HG03442 (cell line): Measurements from ENCODE around the gene AGA.

ENCODE experiments used
- ATAC-seq: cut with Tn5 transposase; IDR thresholded peaks from one replicate; pipeline ENCODE4 v1.9.1; 2021; ENCODE audit warnings: mild to moderate bottlenecking, moderate library complexity; ENCODE audit not compliant: unreplicated experiment

Gene AGA

GRCh38 chr4:177391287-177391686 is 51.0 kb downstream of the AGA start:
- no peak for ATAC-seq

DNA sequence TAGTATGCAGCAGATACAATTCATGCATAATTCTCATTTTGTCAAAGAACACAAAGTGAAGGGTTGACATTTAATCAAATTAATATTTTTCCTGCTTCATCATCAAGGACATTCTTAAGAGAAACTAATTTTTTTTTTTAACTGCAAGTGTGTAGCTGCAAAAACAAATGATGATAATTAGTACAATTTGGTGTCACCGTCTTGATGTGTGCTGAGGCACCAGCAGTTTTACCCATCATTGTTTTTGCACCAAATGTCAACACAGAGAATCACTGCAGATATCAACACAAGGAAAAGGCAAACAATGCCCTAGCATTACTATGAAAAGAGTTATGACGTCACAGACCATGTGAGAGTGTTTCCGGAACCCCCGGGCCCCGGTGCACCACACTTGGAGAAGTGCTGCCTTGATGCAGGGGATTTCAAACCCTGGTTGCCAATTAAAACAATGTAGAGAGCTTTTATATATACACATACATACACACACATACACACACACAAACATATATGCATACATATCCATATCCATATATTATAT is 55.9 kb downstream of the AGA start:
- no peak for ATAC-seq

GRCh38 chr4:177385576-177386277 is 56.5 kb downstream of the AGA start:
- ATAC-seq = no peak

- ATAC-seq = no peak
Observed at GRCh38 chr4:177384856-177385397, 57.3 kb downstream of the AGA start.

DNA sequence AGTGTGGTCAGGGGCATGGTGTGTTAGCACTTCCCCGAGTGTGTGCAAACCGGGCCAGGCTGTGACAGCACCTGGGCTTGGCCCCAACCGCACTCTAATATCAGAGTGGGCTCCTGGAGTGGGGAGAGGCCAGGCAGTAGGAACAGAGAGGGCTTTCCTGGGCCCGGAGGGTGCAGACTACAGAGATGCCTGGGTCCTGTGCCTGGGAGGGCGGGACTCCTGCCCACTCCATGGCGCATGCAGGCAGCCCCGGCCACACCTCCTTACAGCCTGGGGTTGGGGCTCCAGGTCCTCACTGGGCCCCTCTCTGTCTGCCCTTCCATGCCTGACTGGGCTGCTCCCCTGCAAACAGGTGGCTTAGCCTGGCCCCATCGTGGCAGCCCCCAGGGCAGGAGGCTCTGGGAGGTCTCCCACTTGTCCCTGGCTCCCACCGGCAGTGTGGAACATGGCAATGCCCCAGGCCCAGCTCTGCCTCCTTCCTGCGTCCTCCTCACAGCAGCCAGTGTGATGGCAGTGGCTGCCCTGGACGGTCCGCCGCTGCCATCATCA is 60.4 kb downstream of the AGA start:
- ATAC-seq = no peak
